Keratinocyte (primary cell): ENCODE data around the gene SKAP1. TPM values are rescaled to one million over a fixed set of nuclear protein-coding genes. Genes with fewer than 3 reads are reported as not detected.

Experiments used
- DNase-seq: peaks from one replicate; pipeline ENCODE4 v3.0.0-alpha.2; 2011; ENCODE audit warnings: low read depth, missing footprints, low spot score
- FAIRE-seq: peaks from 2 replicates; lab custom pipeline; 2011; peaks lifted over from hg19 to GRCh38; lab: Jason Lieb, UNC
- H2AFZ ChIP-seq: 2 replicates; pipeline ENCODE4 v1.6.0; 2012; ENCODE audit warnings: low read length, control low read depth, inconsistent platforms; ENCODE audit not compliant: control insufficient read depth
- H3K27ac ChIP-seq: 2 replicates; pipeline ENCODE4 v1.5.1; 2011; ENCODE audit warnings: low read length; ENCODE audit not compliant: control insufficient read depth, insufficient read depth
- H3K27me3 ChIP-seq: 3 replicates; pipeline ENCODE4 v1.6.0; 2011; ENCODE audit warnings: low read length; ENCODE audit not compliant: control insufficient read depth, insufficient read depth; ENCODE audit errors: extremely low read depth
- H3K36me3 ChIP-seq, 2 experiments: 2 replicates in 1 of 2; 3 replicates in 1 of 2; pipeline ENCODE4 v1.5.1; 2011; ENCODE audit warnings: low read length in 2 of 2, mild to moderate bottlenecking in 1 of 2; ENCODE audit not compliant: control insufficient read depth in 2 of 2, insufficient read depth in 2 of 2; ENCODE audit errors: extremely low read depth in 1 of 2
- H3K4me1 ChIP-seq: 3 replicates; pipeline ENCODE4 v1.5.1; 2011; ENCODE audit warnings: low read length; ENCODE audit not compliant: control insufficient read depth, insufficient read depth; ENCODE audit errors: extremely low read depth
- H3K4me2 ChIP-seq: 3 replicates; pipeline ENCODE4 v1.6.0; 2011; ENCODE audit warnings: low read depth, low read length; ENCODE audit not compliant: control insufficient read depth, insufficient read depth; ENCODE audit errors: extremely low read depth
- H3K4me3 ChIP-seq, 3 experiments: fragments of 200-600 bp in 1 of 3; sonication (generic) in 1 of 3; 2 replicates in 2 of 3; 3 replicates in 1 of 3; pipeline ENCODE4 v1.5.1; 2011 to 2016; ENCODE audit warnings: low read length in 3 of 3, mild to moderate bottlenecking in 3 of 3, control low read depth in 2 of 3, inconsistent platforms in 1 of 3, low read depth in 1 of 3, mixed read lengths in 1 of 3, mixed run types in 1 of 3, moderate library complexity in 1 of 3; ENCODE audit not compliant: control insufficient read depth in 2 of 3, insufficient read depth in 2 of 3; ENCODE audit errors: extremely low read depth in 1 of 3
- H3K79me2 ChIP-seq: 2 replicates; pipeline ENCODE4 v1.6.0; 2012; ENCODE audit warnings: low read length; ENCODE audit not compliant: control insufficient read depth, insufficient read depth
- H3K9ac ChIP-seq: 3 replicates; pipeline ENCODE4 v1.6.0; 2011; ENCODE audit warnings: low read length; ENCODE audit not compliant: control insufficient read depth, insufficient read depth; ENCODE audit errors: extremely low read depth
- H3K9me1 ChIP-seq: 3 replicates; pipeline ENCODE4 v1.6.0; 2011; ENCODE audit warnings: low read length; ENCODE audit not compliant: control insufficient read depth, insufficient read depth; ENCODE audit errors: extremely low read depth
- H3K9me3 ChIP-seq: 2 replicates; pipeline ENCODE4 v1.5.1; 2012; ENCODE audit warnings: low read depth, low read length; ENCODE audit not compliant: control insufficient read depth
- H4K20me1 ChIP-seq: 3 replicates; pipeline ENCODE4 v1.6.0; 2011; ENCODE audit warnings: low read length; ENCODE audit not compliant: control insufficient read depth, insufficient read depth; ENCODE audit errors: extremely low read depth
- EZH2 ChIP-seq: IDR thresholded peaks from one replicate; pipeline ENCODE4 v1.6.1; 2012; ENCODE audit warnings: inconsistent platforms, mild to moderate bottlenecking, low read length, moderate library complexity
- dilution Hi-C: fragments of 300-500 bp; cut with MboI; formaldehyde crosslinking; loops from one replicate; pipeline ENCODE4 v1.7.0; 2020; ENCODE audit warnings: low sequenced_read_pairs; ENCODE audit not compliant: extremely low pct_ligation_motif_present
- polyA plus RNA-seq, 5 experiments: library from polyadenylated mRNA; depleted of rRNA in 3 of 5; stranded (reverse) in 3 of 5; stranded (forward) in 1 of 5; unstranded in 1 of 5; fragments of >200 nt; gene quantifications; 1 replicate in 1 of 5; 2 replicates in 3 of 5; 3 replicates in 1 of 5; pipeline versions ENCODE4 v1.2.1 to v1.2.3, GENCODE V29; 2011 to 2012; ENCODE audit warnings: missing spikeins in 2 of 5, low read depth in 1 of 5, low replicate concordance in 1 of 5
- TF ChIP-seq, protein P1 (sequence below), 3 experiments: IDR thresholded peaks in 1 of 3; conservative IDR thresholded peaks in 1 of 3; optimal IDR thresholded peaks in 1 of 3; 2 replicates in 2 of 3; 3 replicates in 1 of 3; pipeline versions ENCODE3 to v1.5.1; 2011; ENCODE audit warnings: low read length in 3 of 3, mild to moderate bottlenecking in 3 of 3, moderate library complexity in 2 of 3, control low read depth in 1 of 3, inconsistent platforms in 1 of 3; ENCODE audit not compliant: insufficient read depth in 2 of 3; ENCODE audit errors: extremely low read depth in 1 of 3

The SKAP1 gene
- polyA plus RNA-seq, 1 donor (not counting 4 experiments of a cell fraction or from before 2014, with no cell fraction given) = not detected

DNA sequence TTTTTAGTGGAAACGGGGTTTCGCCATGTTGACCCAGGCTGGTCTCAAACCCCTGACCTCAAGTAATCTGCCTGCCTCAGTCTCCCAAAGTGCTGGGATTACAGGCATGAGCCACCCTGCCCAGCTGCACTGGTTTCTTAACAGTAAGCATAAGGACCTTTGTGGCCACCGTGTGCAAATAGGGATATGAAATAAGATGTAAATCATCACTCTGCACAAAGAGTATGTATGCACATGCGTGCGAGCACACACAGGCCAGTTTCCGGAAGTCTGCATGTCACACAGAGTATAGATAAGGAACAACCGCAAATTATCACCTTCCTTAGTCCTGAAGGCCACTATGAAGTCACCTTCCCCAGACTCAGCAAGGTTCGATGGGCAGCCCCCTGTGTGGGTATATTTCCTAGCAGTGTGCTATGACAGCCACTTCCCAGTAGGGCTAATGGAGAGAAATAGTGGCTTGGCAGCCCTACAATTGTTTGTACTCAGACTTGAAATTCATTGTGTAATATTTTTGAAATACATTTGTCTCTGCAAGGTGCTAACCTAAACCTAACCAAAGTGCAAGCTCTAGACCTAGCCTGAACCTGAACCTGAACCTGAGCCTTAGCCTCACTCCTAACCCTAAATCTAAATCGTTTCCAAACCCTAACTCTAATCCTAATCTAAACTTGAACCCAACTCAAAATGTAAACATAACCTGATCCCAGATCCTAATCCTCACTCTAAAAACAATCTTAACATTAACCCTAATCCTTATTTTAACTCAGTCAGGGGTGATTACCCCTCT, 48.4 kb upstream of the SKAP1 start:
- no peak for FAIRE-seq
- no peaks in the 10 kb centered on the region for H3K27me3 ChIP-seq
- dilution Hi-C loops = no loop called here

GRCh38 chr17:48477221-48477620, 47.2 kb upstream of the SKAP1 start:
- peaks cover 19% of the 10 kb centered on the region for H3K4me1 ChIP-seq
- H3K4me3 ChIP-seq = no peak overlapping the region
- dilution Hi-C loops = no loop called here
- no peaks in the 10 kb centered on the region for H3K36me3 ChIP-seq
- DNase-seq (no peak), FAIRE-seq (no peak)
- H4K20me1 ChIP-seq = no peaks in the 10 kb centered on the region
- no peaks in the 10 kb centered on the region for H3K79me2 ChIP-seq
- no peak overlapping the region for H3K9ac ChIP-seq
- H3K27ac ChIP-seq = no peak overlapping the region
- TF ChIP-seq, protein P1, sequence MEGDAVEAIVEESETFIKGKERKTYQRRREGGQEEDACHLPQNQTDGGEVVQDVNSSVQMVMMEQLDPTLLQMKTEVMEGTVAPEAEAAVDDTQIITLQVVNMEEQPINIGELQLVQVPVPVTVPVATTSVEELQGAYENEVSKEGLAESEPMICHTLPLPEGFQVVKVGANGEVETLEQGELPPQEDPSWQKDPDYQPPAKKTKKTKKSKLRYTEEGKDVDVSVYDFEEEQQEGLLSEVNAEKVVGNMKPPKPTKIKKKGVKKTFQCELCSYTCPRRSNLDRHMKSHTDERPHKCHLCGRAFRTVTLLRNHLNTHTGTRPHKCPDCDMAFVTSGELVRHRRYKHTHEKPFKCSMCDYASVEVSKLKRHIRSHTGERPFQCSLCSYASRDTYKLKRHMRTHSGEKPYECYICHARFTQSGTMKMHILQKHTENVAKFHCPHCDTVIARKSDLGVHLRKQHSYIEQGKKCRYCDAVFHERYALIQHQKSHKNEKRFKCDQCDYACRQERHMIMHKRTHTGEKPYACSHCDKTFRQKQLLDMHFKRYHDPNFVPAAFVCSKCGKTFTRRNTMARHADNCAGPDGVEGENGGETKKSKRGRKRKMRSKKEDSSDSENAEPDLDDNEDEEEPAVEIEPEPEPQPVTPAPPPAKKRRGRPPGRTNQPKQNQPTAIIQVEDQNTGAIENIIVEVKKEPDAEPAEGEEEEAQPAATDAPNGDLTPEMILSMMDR (optimal IDR thresholded peaks at IDR 0.05 in 1 of 3, IDR thresholded peaks at IDR 0.05 in 1 of 3, conservative IDR thresholded peaks at IDR 0.05 in 1 of 3; ENCODE audit: extremely low read depth in 1 of 3, insufficient read depth in 2 of 3, low read length in 3 of 3) = no peak
- no peak for TF ChIP-seq EZH2
- H3K9me1 ChIP-seq = no peaks in the 10 kb centered on the region
- no peaks in the 10 kb centered on the region for H3K9me3 ChIP-seq
- H3K4me2 ChIP-seq = no peak overlapping the region
- H2AFZ ChIP-seq = no peak overlapping the region
- H3K27me3 ChIP-seq = no peaks in the 10 kb centered on the region

More for the DNA sequence above, 48.4 kb upstream of the SKAP1 start:
- Histone ChIP-seq H3K4me2 (no peak overlapping the region), H3K79me2 (no peaks in the 10 kb centered on the region), H4K20me1 (no peaks in the 10 kb centered on the region), H3K9ac (no peak overlapping the region), H3K9me1 (no peaks in the 10 kb centered on the region), H3K36me3 (no peaks in the 10 kb centered on the region), H3K27ac (no peak overlapping the region), H3K9me3 (no peaks in the 10 kb centered on the region), H2AFZ (no peak overlapping the region), H3K4me1 (peaks cover 20% of the 10 kb centered on the region), H3K4me3 (no peak overlapping the region)
- DNase-seq = no peak
- TF ChIP-seq, protein P1 (optimal IDR thresholded peaks at IDR 0.05 in 1 of 3, IDR thresholded peaks at IDR 0.05 in 1 of 3, conservative IDR thresholded peaks at IDR 0.05 in 1 of 3; ENCODE audit: extremely low read depth in 1 of 3, insufficient read depth in 2 of 3, low read length in 3 of 3) = no peak
- no peak for TF ChIP-seq EZH2
